Cardiac muscle cell (in vitro differentiated cells and primary cell): ENCODE results near the gene ADGRG3. TPM values are rescaled to one million over a fixed set of nuclear protein-coding genes. Genes with fewer than 3 reads are reported as not detected.

ENCODE experiments used
- DNase-seq, 2 donors: peaks; one replicate each; pipeline versions ENCODE4 v3.0.0 to v3.0.0-alpha.2; 2010 to 2017; ENCODE audit warnings: low read depth in 1 of 2, low spot score in 1 of 2
- H3K27ac ChIP-seq: fragments of 200-600 bp; sonication (generic); 2 replicates; pipeline ENCODE4 v1.5.1; 2016
- H3K27me3 ChIP-seq: fragments of 200-600 bp; sonication (generic); 2 replicates; pipeline ENCODE4 v1.6.0; 2016; ENCODE audit warnings: control low read depth
- H3K36me3 ChIP-seq: fragments of 200-600 bp; sonication (generic); 2 replicates; pipeline ENCODE4 v1.5.1; 2016; ENCODE audit warnings: control low read depth
- H3K4me1 ChIP-seq: fragments of 200-600 bp; sonication (generic); 2 replicates; pipeline ENCODE4 v1.8.1; 2017; ENCODE audit warnings: low read depth, mild to moderate bottlenecking, mixed run types
- H3K4me3 ChIP-seq: fragments of 200-600 bp; sonication (generic); 2 replicates; pipeline ENCODE4 v1.5.1; 2016; ENCODE audit warnings: mild to moderate bottlenecking
- H3K9me3 ChIP-seq: fragments of 200-600 bp; sonication (generic); 2 replicates; pipeline ENCODE4 v1.5.1; 2017; ENCODE audit warnings: low read depth, mild to moderate bottlenecking, control low read depth
- CTCF ChIP-seq: IDR thresholded peaks from 2 replicates; pipeline ENCODE4 v1.5.1; 2012; ENCODE audit warnings: low read depth, mild to moderate bottlenecking, low read length
- polyA plus RNA-seq: library from polyadenylated mRNA; unstranded; fragments of >200 nt; fragmentation: Nextera tagmentation; extraction: Ambion mirVana; gene quantifications from 2 replicates; pipeline ENCODE4 v1.2.1, GENCODE V29; 2016
- total RNA-seq: library from RNA; depleted of rRNA; stranded (reverse); fragments of >200 nt; gene quantifications from 2 replicates; pipeline ENCODE4 v1.2.3, GENCODE V29; 2016

The ADGRG3 gene
- total and polyA plus RNA-seq, 2 experiments from 2014 or later = not detected

GRCh38 chr16:57664662-57665025 lies 3.5 kb upstream of the ADGRG3 start:
- no peaks in the 10 kb centered on the region for H3K4me1 ChIP-seq
- TF ChIP-seq CTCF = no peak
- no peak for DNase-seq

GRCh38 chr16:57665541-57665940 lies 2.6 kb upstream of the ADGRG3 start:
- DNase-seq = no peak
- Histone ChIP-seq H3K36me3 (no peaks in the 10 kb centered on the region), H3K27ac (no peak overlapping the region), H3K4me1 (no peaks in the 10 kb centered on the region), H3K27me3 (no peaks in the 10 kb centered on the region), H3K4me3 (no peak overlapping the region), H3K9me3 (no peaks in the 10 kb centered on the region)
- no peak for TF ChIP-seq CTCF

More at GRCh38 chr16:57664662-57665025, 3.5 kb upstream of the ADGRG3 start:
- Histone ChIP-seq H3K4me3 (no peak overlapping the region), H3K27ac (no peak overlapping the region), H3K27me3 (no peaks in the 10 kb centered on the region), H3K36me3 (no peaks in the 10 kb centered on the region), H3K9me3 (no peaks in the 10 kb centered on the region)

GRCh38 chr16:57666353-57667047 lies 1.6 kb upstream of the ADGRG3 start:
- H3K27ac ChIP-seq = no peak overlapping the region
- no peak for TF ChIP-seq CTCF
- H3K9me3 ChIP-seq = no peaks in the 10 kb centered on the region
- no peaks in the 10 kb centered on the region for H3K27me3 ChIP-seq
- no peak for DNase-seq
- H3K36me3 ChIP-seq = no peaks in the 10 kb centered on the region
- H3K4me1 ChIP-seq = no peaks in the 10 kb centered on the region
- H3K4me3 ChIP-seq = no peak overlapping the region

GRCh38 chr16:57667048-57667525 lies 1.0 kb upstream of the ADGRG3 start:
- no peak for DNase-seq
- no peak overlapping the region for H3K27ac ChIP-seq
- TF ChIP-seq CTCF = no peak

GRCh38 chr16:57667526-57668262 lies 412 bp upstream of the ADGRG3 start:
- peak; percentile 16 for TF ChIP-seq CTCF
- H3K27ac ChIP-seq = no peak overlapping the region
- H3K9me3 ChIP-seq = no peaks in the 10 kb centered on the region
- no peaks in the 10 kb centered on the region for H3K4me1 ChIP-seq
- no peaks in the 10 kb centered on the region for H3K27me3 ChIP-seq
- no peaks in the 10 kb centered on the region for H3K36me3 ChIP-seq
- no peak overlapping the region for H3K4me3 ChIP-seq
- DNase-seq = peak in 1 of 2 donors; percentile 68

More at GRCh38 chr16:57667048-57667525, 1.0 kb upstream of the ADGRG3 start:
- Histone ChIP-seq H3K4me1 (no peaks in the 10 kb centered on the region), H3K36me3 (no peaks in the 10 kb centered on the region), H3K4me3 (no peak overlapping the region), H3K9me3 (no peaks in the 10 kb centered on the region), H3K27me3 (no peaks in the 10 kb centered on the region)
